HG03025 (cell line): Measurements from ENCODE around the gene VWA5A.
"Not testable (repeated sequence)": the region's sequence is repeated elsewhere in the genome, so short reads cannot be mapped to it uniquely, and the experiment has no call there.

ENCODE experiments used
- ATAC-seq: cut with Tn5 transposase; IDR thresholded peaks from one replicate; pipeline ENCODE4 v1.9.1; 2021; ENCODE audit warnings: mild to moderate bottlenecking, moderate library complexity; ENCODE audit not compliant: unreplicated experiment, low FRiP score

VWA5A gene

DNA sequence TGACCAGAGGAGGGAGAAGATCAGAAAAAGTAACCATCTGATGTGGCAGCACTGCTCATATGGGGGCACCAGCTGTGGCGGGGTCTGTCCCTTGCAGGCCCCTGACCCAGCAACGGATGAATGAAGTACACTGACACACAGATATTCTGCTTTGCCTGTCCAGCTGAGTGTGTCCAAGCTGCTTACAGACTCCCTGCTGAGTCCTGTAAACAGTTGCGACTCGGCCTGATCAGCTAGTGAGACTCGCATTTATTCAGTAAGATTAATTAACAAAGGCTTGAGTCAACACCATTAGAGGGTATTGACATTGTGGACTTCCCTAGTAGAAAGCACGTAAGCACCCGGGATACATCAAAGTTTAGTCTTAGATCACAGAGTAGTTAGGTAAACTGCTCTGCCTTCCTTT, 52.6 kb downstream of the VWA5A start:
- no peak for ATAC-seq

DNA sequence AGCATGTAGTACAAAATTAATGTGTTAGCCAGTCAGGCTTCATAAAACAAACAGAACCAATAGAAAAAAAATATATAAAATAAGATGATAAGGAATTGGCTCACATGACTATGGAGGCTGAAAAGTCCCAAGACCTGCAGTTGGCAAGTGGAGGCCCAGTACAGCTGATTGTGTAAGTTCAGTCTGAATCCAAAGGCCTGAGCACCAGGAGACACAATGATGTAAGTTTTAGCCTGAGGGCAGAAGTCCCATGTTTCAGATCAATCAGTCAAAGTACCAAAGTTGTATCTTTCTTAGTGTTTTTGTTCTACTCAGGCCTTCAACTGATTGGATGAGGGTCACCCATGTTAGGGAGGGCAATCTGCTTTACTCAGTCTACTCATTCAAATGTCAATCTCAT, 53.5 kb downstream of the VWA5A start:
- ATAC-seq, result no peak

DNA sequence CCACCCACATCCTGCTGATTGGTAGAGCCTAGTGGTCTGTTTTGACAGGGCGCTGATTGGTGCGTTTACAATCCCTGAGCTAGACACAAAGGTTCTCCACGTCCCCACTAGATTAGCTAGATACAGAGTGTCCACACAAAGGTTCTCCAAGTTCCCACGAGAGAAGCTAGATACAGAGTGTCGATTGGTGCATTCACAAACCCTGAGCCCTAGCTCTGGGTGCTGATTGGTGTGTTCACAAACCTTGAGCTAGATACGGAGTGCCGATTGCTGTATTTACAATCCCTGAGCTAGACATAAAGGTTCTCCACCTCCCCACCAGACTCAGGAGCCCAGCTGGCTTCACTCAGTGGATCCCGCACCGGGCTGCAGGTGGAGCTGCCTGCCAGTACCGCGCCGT, 55.1 kb downstream of the VWA5A start:
- ATAC-seq, result not testable (repeated sequence)

DNA sequence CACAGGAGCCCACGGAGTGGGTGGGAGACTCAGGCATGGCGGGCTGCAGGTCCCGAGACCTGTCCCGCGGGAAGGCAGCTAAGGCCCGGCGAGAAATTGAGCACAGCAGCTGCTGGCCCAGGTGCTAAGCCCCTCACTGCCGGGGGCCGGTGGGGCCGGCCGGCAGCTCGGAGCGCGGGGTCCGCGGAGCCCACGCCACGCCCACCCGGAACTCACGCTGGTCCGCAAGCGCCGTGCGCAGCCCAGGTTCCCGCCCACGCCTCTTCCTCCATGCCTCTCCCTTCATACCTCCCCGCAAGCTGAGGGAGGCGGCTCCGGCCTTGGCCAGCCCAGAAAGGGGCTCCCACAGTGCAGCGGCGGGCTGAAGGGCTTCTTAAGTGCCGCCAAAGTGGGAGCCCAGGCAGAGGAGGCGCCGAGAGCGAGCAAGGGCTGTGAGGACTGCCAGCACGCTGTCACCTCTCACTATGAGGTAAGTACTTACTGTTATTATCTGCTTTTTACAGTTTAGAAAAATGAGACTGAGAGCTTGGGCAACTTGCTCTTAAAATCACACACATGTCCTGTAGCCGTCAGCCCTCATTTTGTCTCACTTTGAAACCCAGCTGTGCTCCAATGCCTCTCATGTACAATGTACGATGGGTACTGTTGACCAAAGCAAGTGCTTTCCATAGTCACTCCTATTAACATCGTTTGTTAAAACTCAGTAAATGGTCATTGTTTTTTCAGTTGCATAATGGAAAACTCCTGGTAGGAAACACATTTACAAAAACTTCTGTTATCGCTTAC, 55.7 kb downstream of the VWA5A start:
- no peak for ATAC-seq

DNA sequence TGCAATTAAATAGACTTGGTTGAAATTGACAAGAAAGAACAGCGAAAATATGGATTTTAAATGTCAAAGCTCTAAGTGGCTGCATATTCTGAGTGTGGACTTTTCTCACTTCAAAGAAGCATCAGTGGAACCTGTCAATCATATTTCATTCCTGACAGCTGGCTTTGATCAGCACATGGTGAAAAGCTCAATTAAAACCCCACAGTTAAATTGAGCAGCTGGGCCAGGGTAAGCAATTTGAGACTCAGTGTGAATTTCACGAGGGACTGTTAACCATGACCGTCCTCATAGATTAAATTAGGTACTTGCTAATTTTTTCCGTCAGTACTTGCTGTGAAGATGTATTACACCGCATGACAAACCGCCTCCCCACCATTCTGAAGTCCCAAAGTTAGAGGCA, 56.9 kb downstream of the VWA5A start:
- no peak for ATAC-seq

DNA sequence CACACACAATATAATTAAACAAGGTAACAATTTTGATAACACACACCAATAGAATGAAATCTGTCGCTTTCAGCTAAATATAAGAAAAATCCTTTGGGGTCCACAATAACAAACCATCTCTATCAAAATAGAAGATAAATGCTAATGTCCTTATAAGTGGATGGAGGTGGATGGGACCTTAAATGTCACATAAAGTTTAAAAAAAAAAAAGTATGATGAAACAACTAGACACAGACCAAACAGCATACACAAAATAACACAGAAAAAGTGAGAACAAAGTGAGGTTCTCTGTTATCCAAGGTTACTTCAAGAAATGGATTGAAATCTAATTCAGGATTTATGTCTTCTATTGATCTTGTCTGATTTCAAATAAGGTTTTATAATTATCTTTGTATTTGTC, 57.3 kb downstream of the VWA5A start:
- no peak for ATAC-seq

DNA sequence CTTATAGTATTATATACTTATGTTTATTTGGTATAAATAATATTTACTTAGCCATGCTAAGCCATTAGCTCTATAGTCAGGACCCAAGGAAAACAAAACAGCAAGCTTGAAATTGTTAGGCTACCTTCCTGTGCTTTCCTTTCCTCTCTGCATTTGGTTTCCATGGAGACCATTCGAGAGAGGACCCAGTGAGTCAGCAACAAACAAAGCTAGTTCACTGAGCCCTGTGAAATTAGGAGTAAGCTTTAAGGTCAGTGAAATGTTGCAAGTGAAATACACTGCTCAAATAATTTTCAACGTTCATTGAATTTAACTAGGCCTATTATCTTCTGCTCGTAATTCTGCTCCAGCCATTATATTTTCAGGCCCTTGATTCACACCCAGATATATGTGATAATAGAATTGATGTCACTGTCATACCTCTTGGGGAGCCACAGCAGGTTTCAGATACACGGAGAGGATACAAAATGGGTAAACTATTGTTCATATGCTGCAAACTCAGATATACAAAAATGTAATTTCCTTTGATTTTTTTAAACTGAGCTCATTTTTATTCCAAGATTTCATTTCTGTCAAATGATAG, 58.8 kb downstream of the VWA5A start:
- ATAC-seq, result no peak

DNA sequence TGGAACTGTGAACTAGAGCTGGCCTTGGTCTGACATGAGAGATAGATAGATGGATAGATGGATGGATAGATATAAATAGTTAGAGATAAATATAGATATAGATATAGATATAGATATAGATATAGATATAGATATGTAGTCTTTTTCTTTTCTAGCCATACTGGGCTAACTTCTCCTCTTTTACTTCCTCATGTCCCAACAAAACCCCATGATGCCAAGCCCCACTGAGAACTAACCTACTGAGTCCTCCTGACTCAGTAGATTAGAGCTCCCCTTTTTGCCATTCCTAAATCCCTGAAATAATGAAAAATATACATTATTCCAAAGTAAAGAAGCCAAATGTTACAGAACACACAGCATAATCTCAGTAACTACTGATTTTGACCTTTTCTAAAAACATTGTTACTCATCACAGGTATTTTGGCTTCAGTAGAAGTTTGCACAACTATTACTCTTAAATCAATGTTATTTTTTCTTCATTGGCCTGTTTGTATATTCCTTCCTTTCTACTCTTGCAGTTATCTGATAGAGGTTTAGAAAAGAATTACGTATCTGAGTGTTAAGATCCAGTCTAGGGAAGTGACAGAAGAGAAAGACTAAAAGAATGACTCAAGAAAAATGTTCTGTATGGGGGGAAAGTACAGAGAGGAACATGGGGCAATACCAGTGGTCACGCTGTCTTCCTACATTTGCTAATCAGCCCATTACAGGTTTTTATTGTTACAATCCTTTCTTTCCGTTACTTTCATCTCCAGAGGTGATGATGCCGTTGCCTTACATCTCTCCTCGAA, 61.9 kb downstream of the VWA5A start:
- ATAC-seq, result no peak

DNA sequence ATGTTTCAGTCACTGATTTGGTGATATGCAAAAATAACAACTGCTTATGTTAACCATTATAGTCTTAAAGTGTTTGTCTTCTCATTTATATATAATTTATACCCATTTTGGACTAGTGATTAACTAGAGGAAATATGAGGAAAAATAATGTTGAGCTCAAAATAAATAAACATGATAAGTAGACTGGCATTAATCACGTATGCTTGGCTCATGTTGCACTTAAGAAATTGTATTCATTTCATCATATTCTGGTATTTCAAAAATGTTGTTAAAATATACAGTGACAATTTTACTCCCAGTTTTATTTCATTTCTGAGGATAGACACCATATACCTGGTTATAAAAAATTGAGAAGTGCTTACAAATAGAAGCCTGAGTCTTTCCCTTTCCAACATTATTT, 64.1 kb downstream of the VWA5A start:
- no peak for ATAC-seq

DNA sequence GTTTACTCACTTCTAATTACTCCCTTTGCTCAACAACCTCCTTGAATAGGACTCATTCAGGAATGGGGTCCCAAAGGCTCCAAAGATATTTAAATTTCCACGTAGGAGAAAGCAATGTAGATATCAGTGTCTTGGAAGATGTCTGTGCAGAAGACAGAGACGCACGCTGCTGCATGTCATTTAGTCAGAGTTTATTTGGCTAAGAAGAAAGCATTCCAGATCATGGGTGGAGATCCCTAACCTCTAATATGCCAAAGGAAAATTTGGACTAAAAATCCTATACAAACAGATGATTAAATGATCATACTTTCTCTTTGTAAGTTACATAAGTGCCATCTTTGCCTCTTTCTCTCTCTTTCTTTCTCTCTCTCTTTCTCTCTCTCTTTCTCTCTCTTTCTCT, 67.8 kb downstream of the VWA5A start, which contains the start of gene OR10D3:
Gene OR10D3 (plus strand): TSS at position 278 of the 400 bp plus-strand sequence. CDS start 1,925 bp downstream, outside the sequence.
- ATAC-seq, result no peak

DNA sequence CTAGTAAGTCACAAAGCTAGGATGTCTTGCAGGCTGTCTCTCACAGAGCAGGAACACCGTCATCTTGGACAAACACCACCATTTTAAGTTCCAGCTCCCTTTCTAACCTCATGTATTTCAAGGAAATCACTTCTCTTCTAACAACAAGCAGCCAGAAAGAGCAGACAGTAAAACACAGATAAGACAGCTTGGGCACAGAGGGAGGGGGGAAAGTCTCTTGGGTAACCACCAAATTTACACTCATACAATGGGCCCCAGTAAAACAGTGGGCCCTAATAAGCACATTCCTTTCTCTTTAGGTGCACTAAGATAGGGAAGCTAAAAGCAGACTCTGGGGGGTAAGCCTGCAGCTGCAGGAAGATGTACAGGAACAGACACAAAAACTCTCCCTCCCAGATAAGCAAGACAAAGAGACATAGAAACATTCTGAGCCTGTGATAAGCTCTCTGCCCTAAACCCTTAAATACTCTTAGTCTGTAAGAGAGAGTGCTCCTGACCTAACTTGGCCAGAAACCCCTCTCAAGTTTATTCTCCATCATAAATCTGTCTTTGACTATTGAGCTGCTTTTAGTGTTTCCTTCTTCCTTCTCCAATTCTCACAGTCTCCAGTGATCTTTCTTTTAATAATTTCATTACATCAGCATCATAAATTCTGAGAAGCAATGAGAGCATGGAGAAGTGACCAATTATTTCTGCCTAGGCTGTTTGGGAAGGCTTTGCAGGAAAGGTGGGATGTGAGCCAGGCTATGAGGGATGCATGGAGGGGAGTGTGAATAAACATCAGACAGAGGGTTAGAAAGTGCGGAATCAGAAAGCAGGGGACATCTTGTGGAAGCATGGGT, 75.3 kb downstream of the VWA5A start:
- no peak for ATAC-seq

DNA sequence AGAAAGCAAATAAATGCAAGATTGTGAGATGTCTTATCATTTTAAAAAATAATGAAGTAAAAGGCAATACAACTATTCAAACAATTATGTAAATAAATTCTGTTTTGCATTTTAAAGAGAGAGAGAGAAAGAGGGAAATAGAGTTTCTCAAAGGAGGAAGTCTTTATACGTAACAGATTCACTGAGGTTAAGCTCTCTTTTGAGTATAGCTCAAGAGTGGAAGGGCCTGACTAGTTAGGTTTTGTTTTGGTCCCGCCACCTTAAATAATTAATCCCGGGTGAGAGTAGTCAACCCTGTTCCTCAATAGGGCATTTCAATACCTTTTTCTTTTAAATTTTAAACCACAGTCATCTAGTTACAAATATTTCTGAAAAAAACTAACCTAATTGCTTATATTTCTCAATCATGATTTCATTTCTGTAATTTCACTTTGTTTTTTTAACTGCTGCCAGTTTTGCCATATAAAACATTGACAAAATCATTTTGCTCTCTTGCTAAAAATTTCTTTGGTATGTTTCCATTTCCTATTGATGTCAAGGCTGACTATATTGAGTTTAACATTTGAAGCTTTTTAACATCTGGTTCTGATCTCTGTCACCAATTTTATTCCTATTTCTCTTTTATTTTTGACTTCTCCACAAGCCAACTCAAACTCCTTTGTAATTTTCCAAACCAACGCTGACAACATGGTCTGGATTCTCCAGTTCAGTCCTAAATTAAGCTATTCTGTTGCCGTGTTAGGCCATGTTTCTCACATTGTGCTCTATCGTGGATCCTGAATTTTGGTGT, 78.2 kb downstream of the VWA5A start:
- no peak for ATAC-seq

DNA sequence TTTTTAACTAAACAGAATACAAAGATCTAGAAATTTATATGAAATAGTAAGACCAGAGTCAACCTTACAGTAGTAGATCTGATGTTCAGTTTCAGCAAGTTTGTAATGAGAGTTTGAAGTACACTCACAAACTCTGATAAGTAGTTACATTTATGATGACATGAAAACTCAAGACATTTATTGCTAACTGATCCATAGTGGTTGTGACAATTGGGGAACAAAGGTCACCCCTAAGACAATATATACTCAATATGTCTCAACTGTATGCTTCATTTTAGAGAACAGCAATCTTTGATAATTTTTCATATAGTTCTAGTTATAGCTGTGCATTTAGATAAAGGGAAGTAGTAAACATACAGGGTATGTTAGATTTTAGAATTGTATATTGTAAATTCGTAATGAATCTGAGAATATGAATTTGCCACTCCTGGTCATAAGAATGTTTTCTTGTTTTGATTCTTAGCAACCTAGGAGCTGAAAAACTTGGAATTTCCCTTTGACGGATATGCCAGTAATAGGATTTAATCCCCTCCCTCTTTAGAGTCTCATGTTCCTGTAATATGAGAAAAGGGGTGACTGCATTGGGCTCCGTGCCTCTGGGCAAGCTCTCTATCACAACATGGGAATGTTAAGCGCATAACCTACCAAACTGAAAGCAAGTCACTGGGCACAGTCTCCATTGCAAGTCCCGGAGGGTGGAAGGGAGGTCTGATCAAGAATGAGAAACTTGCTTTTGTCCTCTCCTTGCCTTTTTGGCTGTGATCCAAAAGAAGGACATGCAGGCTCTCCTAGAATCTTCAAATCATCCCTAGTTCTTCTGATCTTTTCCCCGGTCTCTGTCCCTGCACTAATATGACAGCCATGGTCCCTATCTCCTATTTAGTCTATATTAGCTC, 79.3 kb downstream of the VWA5A start:
- no peak for ATAC-seq

DNA sequence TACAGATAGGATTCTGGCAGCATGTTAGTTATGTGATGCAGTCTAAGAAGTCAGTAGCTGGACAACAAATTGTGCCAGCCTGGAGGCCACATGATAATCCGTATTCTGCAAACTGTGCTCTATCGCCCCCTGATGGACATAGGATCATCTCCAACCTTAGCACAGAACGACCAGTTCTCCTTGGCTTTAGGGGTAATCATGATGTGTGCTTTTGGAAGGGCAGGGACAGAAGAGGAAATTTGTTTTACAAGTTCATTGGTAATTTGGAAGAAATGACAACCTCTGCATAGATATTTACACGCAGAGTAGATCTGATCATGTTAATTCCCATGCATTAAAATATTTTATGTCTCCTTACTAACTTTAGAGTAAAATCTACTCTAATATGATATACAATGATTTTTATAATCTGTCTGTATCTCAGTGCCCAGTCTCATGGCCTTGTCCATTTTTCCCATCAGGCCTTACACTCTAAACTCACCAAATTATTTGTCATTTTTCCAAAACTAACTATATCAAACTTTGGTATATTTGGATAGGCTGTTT, 80.0 kb downstream of the VWA5A start:
- ATAC-seq, result peak; percentile 75
